ENCODE results near the gene TRIM73. TPM values are rescaled to one million over a fixed set of nuclear protein-coding genes. Genes with fewer than 3 reads are reported as not detected.
"Not testable (repeated sequence)": the region's sequence is repeated elsewhere in the genome, so short reads cannot be mapped to it uniquely, and the experiment has no call there.

The TRIM73 gene
- total RNA-seq: 1 to 10 TPM; 2.9 to 8.8 TPM
- polyA plus RNA-seq: 1 to 10 TPM in 1 of 2 donors, not detected in 1; 4.2 TPM
- long read RNA-seq, donor 1, partial matches to known transcripts: 0 of 1 reads
- long read RNA-seq, donor 1, other reads (novel, unspliced or antisense): 1 of 1 reads
- long read RNA-seq, donor 2, partial matches to known transcripts: 0 of 2 reads
- long read RNA-seq, donor 2, other reads (novel, unspliced or antisense): 2 of 2 reads

- H3K4me1 ChIP-seq (ENCODE audit: control insufficient read depth in 1 of 2, insufficient read depth in 2 of 2, low read length in 2 of 2); ATAC-seq (ENCODE audit: low FRiP score); H3K27me3 ChIP-seq (ENCODE audit: control insufficient read depth in 1 of 2, insufficient read depth in 2 of 2, low read length in 1 of 2); H3K4me3 ChIP-seq (ENCODE audit: low read length in 2 of 2); intact Hi-C loops (cut with DNase I); H3K27ac ChIP-seq (ENCODE audit: low read depth in 1 of 2, low read length in 2 of 2); H3K9me3 ChIP-seq (ENCODE audit: control insufficient read depth, low read length); H3K36me3 ChIP-seq (ENCODE audit: control insufficient read depth in 1 of 2, insufficient read depth in 2 of 2, low read length in 1 of 2): not testable (repeated sequence)
- DNase-seq: peak; percentile 7 to 34
- 11 to 27% methylated on average over 11 to 14 of the region's 34 CpGs for WGBS, 2 donors
These were observed at the start of gene TRIM73 for GRCh38 chr7:75395329-75395728. Gene TRIM73, plus strand, starts transcription at chr7:75395629. Its CDS starts 3,305 bp downstream, at chr7:75398934.

- H3K4me3 ChIP-seq (ENCODE audit: low read length in 2 of 2); intact Hi-C loops (cut with DNase I); H3K4me1 ChIP-seq (ENCODE audit: control insufficient read depth in 1 of 2, insufficient read depth in 2 of 2, low read length in 2 of 2); DNase-seq; H3K27me3 ChIP-seq (ENCODE audit: control insufficient read depth in 1 of 2, insufficient read depth in 2 of 2, low read length in 1 of 2); H3K9me3 ChIP-seq (ENCODE audit: control insufficient read depth, low read length); H3K36me3 ChIP-seq (ENCODE audit: control insufficient read depth in 1 of 2, insufficient read depth in 2 of 2, low read length in 1 of 2): not testable (repeated sequence)
- H3K27ac ChIP-seq (ENCODE audit: low read depth in 1 of 2, low read length in 2 of 2): peak overlapping the region in 1 of 2 donors; percentile 44
- 0% methylated on average over 10 to 39 of the region's 70 CpGs for WGBS, 2 donors
- ATAC-seq (ENCODE audit: low FRiP score): peak; percentile 93
These were observed 36.5 kb upstream of the TRIM73 start for GRCh38 chr7:75358671-75359541.

- H3K27me3 ChIP-seq (ENCODE audit: control insufficient read depth in 1 of 2, insufficient read depth in 2 of 2, low read length in 1 of 2); DNase-seq; H3K9me3 ChIP-seq (ENCODE audit: control insufficient read depth, low read length); H3K4me1 ChIP-seq (ENCODE audit: control insufficient read depth in 1 of 2, insufficient read depth in 2 of 2, low read length in 2 of 2); H3K27ac ChIP-seq (ENCODE audit: low read depth in 1 of 2, low read length in 2 of 2); H3K4me3 ChIP-seq (ENCODE audit: low read length in 2 of 2); intact Hi-C loops (cut with DNase I); H3K36me3 ChIP-seq (ENCODE audit: control insufficient read depth in 1 of 2, insufficient read depth in 2 of 2, low read length in 1 of 2): not testable (repeated sequence)
- 2% methylated on average over 14 of the region's 29 CpGs; no CpG with 5 or more reads in 1 of the 2 donors for WGBS, 2 donors
- peak; percentile 92 for ATAC-seq (ENCODE audit: low FRiP score)
These were observed 35.9 kb upstream of the TRIM73 start for GRCh38 chr7:75359542-75359848.

GRCh38 chr7:75364079-75364478 lies 31.4 kb upstream of the TRIM73 start:
- no CpG with 5 or more reads among the region's 3 CpGs for WGBS, 2 donors
- H3K27ac ChIP-seq (ENCODE audit: low read depth in 1 of 2, low read length in 2 of 2); H3K27me3 ChIP-seq (ENCODE audit: control insufficient read depth in 1 of 2, insufficient read depth in 2 of 2, low read length in 1 of 2); H3K4me3 ChIP-seq (ENCODE audit: low read length in 2 of 2); H3K4me1 ChIP-seq (ENCODE audit: control insufficient read depth in 1 of 2, insufficient read depth in 2 of 2, low read length in 2 of 2); H3K9me3 ChIP-seq (ENCODE audit: control insufficient read depth, low read length); DNase-seq; H3K36me3 ChIP-seq (ENCODE audit: control insufficient read depth in 1 of 2, insufficient read depth in 2 of 2, low read length in 1 of 2); intact Hi-C loops (cut with DNase I); ATAC-seq (ENCODE audit: low FRiP score): not testable (repeated sequence)

- ATAC-seq (ENCODE audit: low FRiP score); intact Hi-C loops (cut with DNase I); H3K36me3 ChIP-seq (ENCODE audit: control insufficient read depth in 1 of 2, insufficient read depth in 2 of 2, low read length in 1 of 2); H3K9me3 ChIP-seq (ENCODE audit: control insufficient read depth, low read length); DNase-seq; H3K27me3 ChIP-seq (ENCODE audit: control insufficient read depth in 1 of 2, insufficient read depth in 2 of 2, low read length in 1 of 2); H3K4me3 ChIP-seq (ENCODE audit: low read length in 2 of 2); H3K4me1 ChIP-seq (ENCODE audit: control insufficient read depth in 1 of 2, insufficient read depth in 2 of 2, low read length in 2 of 2); H3K27ac ChIP-seq (ENCODE audit: low read depth in 1 of 2, low read length in 2 of 2): not testable (repeated sequence)
- WGBS, 2 donors: no CpG with 5 or more reads among the region's 5 CpGs
These were observed 28.8 kb upstream of the TRIM73 start for GRCh38 chr7:75366643-75367042.

- ATAC-seq (ENCODE audit: low FRiP score); H3K36me3 ChIP-seq (ENCODE audit: control insufficient read depth in 1 of 2, insufficient read depth in 2 of 2, low read length in 1 of 2); H3K27ac ChIP-seq (ENCODE audit: low read depth in 1 of 2, low read length in 2 of 2); H3K9me3 ChIP-seq (ENCODE audit: control insufficient read depth, low read length); H3K4me1 ChIP-seq (ENCODE audit: control insufficient read depth in 1 of 2, insufficient read depth in 2 of 2, low read length in 2 of 2); H3K27me3 ChIP-seq (ENCODE audit: control insufficient read depth in 1 of 2, insufficient read depth in 2 of 2, low read length in 1 of 2); intact Hi-C loops (cut with DNase I); DNase-seq; H3K4me3 ChIP-seq (ENCODE audit: low read length in 2 of 2): not testable (repeated sequence)
- WGBS, 2 donors: 30% methylated on average over 2 of the region's 9 CpGs; no CpG with 5 or more reads in 1 of the 2 donors
These were observed 28.1 kb upstream of the TRIM73 start for GRCh38 chr7:75367313-75367712.

- H3K4me3 ChIP-seq (ENCODE audit: low read length in 2 of 2); H3K27me3 ChIP-seq (ENCODE audit: control insufficient read depth in 1 of 2, insufficient read depth in 2 of 2, low read length in 1 of 2); H3K36me3 ChIP-seq (ENCODE audit: control insufficient read depth in 1 of 2, insufficient read depth in 2 of 2, low read length in 1 of 2); DNase-seq; H3K27ac ChIP-seq (ENCODE audit: low read depth in 1 of 2, low read length in 2 of 2); ATAC-seq (ENCODE audit: low FRiP score); H3K9me3 ChIP-seq (ENCODE audit: control insufficient read depth, low read length); H3K4me1 ChIP-seq (ENCODE audit: control insufficient read depth in 1 of 2, insufficient read depth in 2 of 2, low read length in 2 of 2); intact Hi-C loops (cut with DNase I): not testable (repeated sequence)
- no CpG with 5 or more reads among the region's 4 CpGs for WGBS, 2 donors
These were observed 21.3 kb upstream of the TRIM73 start for GRCh38 chr7:75374144-75374518.

GRCh38 chr7:75374519-75375317 lies 20.7 kb upstream of the TRIM73 start:
- DNase-seq; intact Hi-C loops (cut with DNase I); H3K9me3 ChIP-seq (ENCODE audit: control insufficient read depth, low read length); H3K4me3 ChIP-seq (ENCODE audit: low read length in 2 of 2); H3K27me3 ChIP-seq (ENCODE audit: control insufficient read depth in 1 of 2, insufficient read depth in 2 of 2, low read length in 1 of 2); H3K36me3 ChIP-seq (ENCODE audit: control insufficient read depth in 1 of 2, insufficient read depth in 2 of 2, low read length in 1 of 2); H3K27ac ChIP-seq (ENCODE audit: low read depth in 1 of 2, low read length in 2 of 2); H3K4me1 ChIP-seq (ENCODE audit: control insufficient read depth in 1 of 2, insufficient read depth in 2 of 2, low read length in 2 of 2): not testable (repeated sequence)
- ATAC-seq (ENCODE audit: low FRiP score): peak; percentile 68
- no CpG with 5 or more reads among the region's 17 CpGs for WGBS, 2 donors
